K562 (cell line): ENCODE data around the gene NT5DC1.

Source experiments
- CTCF ChIP-seq, 3 experiments: IDR thresholded peaks in 2 of 3; conservative IDR thresholded peaks in 1 of 3; 2 replicates each; pipeline ENCODE4 v1.5.1; 2011 to 2012; ENCODE audit warnings: low read length in 3 of 3, mild to moderate bottlenecking in 3 of 3, control low read depth in 2 of 3, improper control_type of control experiment in 1 of 3, inconsistent platforms in 1 of 3, low read depth in 1 of 3, mixed read lengths in 1 of 3, moderate library complexity in 1 of 3; ENCODE audit not compliant: insufficient read depth in 2 of 3
- ESRRA ChIP-seq: fragments of 450-650 bp; IDR thresholded peaks from 2 replicates; pipeline ENCODE4 v1.6.1; 2014; ENCODE audit warnings: low read depth, mild to moderate bottlenecking, moderate library complexity, borderline replicate concordance
- FOXP4 ChIP-seq: sonication (generic); formaldehyde crosslinking; IDR thresholded peaks from 2 replicates; pipeline ENCODE4 v1.8.0; 2022; ENCODE audit warnings: mild to moderate bottlenecking, missing genetic modification reagents, borderline replicate concordance
- PHF20 ChIP-seq: fragments of 450-650 bp; IDR thresholded peaks from 2 replicates; pipeline ENCODE4 v1.6.1; 2018; ENCODE audit not compliant: partially characterized antibody
- POLR2A ChIP-seq: fragments of 450-650 bp; conservative IDR thresholded peaks from 2 replicates; pipeline ENCODE4 v1.6.1; 2016
- SMAD3 ChIP-seq: fragments of 450-650 bp; formaldehyde crosslinking; conservative IDR thresholded peaks from 2 replicates; pipeline ENCODE4 v1.4.0; 2020; ENCODE audit warnings: mild to moderate bottlenecking
- SP2 ChIP-seq: IDR thresholded peaks from 2 replicates; pipeline ENCODE4 v1.6.1; 2011; ENCODE audit warnings: mild to moderate bottlenecking, low read depth, low read length, moderate library complexity; ENCODE audit not compliant: poor library complexity, severe bottlenecking; ENCODE audit errors: extremely low read depth

- TF ChIP-seq ESRRA (no peak), SMAD3 (CRISPR knock-in tag) (no peak), CTCF (IDR thresholded peaks at IDR 0.05 in 2 of 3, conservative IDR thresholded peaks at IDR 0.05 in 1 of 3; ENCODE audit: insufficient read depth in 2 of 3, low read depth in 1 of 3, low read length in 3 of 3) (no peak), POLR2A (no peak), SP2 (no peak), PHF20 (no peak), FOXP4 (CRISPR knock-in tag) (no peak)
These were observed 74.7 kb downstream of the NT5DC1 start for GRCh38 chr6:116175344-116175743.
